Urothelium cell line (cell line): ENCODE measurements around the gene TAGLN.
"Not testable (repeated sequence)": the region's sequence is repeated elsewhere in the genome, so short reads cannot be mapped to it uniquely, and the experiment has no call there.

ENCODE experiments used
- DNase-seq: peaks from one replicate; pipeline ENCODE4 v3.0.0; 2011; ENCODE audit warnings: low spot score, mixed read lengths
- FAIRE-seq: peaks from 2 replicates; lab custom pipeline; 2011; peaks lifted over from hg19 to GRCh38; lab: Jason Lieb, UNC

The TAGLN gene

DNA sequence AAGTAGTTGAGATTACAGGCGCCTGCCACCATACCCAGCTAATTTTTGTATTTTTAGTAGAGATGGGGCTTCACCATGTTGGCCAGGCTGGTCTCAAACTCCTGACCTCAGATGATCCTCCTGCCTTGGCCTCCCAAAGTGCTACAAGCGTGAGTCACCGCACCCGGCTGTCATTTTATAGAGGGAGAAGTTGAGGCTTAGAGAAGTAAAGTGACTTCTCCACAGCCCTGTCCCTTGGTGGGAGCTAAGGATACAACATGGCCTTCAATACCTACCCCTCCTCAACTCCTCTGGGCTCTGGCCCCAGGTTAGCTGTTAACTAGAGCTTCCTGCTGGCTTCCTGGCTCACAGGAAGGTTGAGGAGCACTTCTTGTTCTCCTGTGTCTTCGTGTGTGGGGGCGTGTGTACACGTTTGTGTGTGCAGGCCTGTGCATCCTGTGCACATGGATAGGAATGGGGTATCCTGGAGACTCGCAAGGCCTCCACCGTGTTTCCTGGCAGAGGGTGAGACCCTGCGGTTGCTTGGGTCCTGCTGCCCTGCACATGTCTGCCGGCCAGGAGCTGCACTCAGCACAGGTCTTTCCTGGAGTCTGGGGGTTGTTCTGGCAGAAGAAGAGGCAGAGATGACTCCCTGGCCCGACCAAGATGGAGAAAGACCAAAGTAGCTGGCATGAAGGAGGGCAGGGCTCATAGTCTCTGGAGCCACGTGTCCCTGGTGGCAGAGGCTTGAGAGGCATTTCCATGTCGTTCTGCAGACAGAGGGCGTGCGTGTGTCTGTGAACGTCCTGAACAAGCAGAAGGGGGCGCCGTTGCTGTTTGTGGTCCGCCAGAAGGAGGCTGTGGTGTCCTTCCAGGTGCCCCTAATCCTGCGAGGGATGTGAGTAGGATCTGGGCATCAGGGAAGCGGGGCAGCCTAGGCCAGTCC, 18.2 kb upstream of the TAGLN start:
- DNase-seq (no peak), FAIRE-seq (no peak)

DNA sequence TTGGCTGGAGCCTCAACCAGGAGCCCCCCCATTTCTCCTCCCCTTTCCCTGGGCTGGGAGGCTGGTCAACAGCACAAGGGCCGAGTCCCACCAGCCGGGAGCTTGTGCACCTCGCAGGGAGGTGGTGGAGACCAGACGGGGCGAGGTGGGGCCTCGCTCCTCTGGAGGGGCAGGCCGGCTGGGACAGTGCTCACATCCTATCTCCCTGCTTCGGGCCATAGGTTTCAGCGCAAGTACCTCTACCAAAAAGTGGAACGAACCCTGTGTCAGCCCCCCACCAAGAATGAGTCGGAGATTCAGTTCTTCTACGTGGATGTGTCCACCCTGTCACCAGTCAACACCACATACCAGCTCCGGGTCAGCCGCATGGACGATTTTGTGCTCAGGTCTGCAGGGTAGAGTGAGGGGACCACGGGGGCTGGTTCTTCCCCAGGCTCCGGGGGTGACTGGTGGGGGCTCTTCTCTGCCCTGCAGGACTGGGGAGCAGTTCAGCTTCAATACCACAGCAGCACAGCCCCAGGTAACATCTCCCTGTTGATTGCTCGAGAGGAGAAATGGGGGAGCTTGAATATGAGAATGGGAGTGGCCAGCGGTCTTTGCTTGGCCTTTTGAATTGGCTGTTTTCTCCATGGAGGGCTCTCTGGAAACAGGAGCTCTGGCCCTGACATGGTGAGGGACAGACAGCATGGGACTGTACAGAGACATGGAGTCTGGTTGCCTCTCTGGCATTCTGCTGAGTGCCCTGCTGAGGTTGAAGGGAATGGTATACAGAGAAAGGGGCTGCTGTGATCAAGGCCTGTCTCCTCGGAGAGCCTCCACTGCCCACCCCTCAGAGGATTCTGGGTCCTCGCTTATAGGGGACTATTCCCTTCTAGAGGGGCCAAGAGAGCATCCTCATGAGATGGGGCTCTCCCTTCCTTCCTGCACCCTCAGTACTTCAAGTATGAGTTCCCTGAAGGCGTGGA, 17.3 kb upstream of the TAGLN start:
- no peak for FAIRE-seq
- DNase-seq = no peak

DNA sequence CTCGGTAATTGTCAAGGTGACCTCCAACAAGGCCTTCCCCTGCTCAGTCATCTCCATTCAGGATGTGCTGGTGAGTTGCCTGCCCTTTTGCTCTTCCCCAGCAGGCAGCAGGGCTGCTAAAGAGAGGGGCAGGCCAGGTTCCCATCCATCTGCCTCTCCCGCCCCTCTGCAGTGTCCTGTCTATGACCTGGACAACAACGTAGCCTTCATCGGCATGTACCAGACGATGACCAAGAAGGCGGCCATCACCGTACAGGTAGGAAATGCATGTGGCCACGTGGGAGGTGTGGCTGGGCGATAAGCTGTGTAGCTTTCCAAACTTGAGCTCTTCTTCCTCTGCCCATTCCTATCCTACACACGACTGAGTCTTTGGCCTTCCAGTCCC, 16.6 kb upstream of the TAGLN start:
- DNase-seq (no peak), FAIRE-seq (no peak)

DNA sequence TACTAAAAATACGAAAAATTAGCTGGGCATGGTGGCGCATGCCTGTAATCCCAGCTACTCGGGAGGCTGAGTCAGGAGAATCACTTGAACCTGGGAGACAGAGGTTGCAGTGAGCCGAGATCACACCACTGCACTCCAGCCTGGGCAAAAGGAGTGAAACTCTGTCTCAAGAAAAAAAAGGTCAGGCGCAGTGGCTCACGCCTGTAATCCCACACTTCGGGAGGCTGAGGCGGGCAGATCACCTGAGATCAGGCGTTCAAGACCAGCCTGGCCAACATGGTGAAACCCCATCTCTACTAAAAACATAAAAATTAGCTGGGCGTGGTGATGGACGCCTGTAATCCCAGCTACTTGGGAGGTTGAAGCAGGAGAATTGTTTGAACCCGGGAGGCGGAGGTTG, 16.0 kb upstream of the TAGLN start:
- not testable (repeated sequence) for FAIRE-seq, DNase-seq

DNA sequence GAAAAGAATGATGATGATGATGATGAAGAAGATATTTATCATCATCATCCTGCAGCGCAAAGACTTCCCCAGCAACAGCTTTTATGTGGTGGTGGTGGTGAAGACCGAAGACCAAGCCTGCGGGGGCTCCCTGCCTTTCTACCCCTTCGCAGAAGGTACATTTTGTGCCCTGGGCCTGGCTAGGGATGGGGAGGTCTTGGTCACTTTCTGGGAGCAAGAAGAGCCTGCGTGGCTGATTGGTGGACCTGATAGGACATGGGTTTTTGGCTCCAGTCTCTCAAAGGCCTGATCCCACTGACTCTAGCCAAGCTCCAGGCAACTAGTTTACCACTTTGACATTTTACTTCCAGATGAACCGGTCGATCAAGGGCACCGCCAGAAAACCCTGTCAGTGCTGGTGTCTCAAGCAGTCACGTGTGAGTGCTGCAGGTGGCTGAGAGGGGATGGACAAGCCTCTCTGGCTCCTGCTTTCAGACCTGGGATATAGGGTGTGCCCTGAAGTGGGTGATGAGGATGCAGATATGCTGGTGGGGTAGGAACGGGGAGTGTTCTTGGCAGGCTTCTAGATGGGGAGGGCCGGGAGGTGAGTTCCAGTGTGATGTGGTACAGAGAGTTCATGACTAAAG, 15.3 kb upstream of the TAGLN start:
- DNase-seq (no peak), FAIRE-seq (no peak)

DNA sequence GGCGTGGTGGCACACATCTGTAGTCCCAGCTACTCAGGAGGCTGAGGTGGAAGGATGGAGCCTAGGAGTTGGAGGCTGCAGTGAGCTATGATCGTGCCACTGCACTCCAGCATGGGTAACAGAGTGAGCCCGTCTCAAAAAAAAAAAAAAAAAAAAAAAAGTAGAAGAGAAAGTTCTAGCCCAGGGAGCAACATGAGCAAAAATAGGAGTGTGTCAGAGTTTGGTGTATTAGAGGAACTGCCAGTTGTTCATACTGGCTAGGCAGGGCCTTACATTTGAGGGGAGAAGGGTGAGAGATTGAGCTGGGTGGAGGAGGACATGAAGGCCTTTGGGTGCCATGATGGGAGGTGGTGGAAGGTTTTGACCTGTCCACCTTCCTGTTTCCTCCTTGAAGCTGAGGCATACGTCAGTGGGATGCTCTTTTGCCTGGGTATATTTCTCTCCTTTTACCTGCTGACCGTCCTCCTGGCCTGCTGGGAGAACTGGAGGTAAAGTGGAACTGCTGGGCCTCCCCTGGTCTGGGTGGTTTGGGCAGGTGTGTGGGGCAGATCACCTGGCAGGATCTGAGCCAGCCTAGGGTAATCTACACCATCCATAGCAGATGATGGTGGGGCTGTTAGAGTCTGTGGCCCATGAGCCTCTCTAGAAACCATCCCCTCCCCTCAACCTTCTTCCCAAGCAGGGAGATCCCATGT, 13.3 kb upstream of the TAGLN start:
- DNase-seq (no peak), FAIRE-seq (no peak)

DNA sequence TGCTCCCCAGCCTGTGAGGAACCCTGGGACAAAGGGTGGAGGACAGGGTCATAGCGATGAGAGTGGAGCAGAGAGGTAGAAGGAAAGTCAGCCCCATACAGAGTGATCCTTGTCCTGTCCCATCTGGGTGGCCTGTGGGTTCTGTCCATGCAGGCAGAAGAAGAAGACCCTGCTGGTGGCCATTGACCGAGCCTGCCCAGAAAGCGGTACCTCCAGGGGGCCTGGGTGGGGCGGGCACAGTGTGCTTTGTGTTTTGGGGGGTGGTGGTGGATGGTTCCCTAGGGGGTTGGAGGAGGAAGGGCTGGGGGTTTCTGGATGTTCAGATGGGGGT, 12.8 kb upstream of the TAGLN start:
- no peak for FAIRE-seq
- DNase-seq = no peak

DNA sequence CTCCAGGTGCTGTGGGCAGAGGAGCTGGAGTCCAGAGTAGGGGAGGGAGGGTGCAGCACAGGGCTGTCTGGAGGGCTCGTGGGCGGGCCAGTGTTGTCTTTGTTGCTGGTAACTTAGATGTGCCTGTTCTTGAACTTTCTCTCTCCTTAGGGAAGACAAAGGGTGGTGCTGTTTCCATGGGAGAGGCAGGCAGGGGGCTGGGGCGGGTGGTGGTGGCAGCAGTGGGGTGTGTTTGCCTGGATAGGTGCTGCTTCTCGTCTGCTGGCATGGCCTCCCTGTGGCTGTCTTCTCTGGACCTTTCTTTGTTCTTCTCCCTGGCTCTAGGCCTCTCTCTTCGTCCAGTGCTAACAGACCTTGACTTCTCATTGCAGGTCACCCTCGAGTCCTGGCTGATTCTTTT, 12.2 kb upstream of the TAGLN start:
- FAIRE-seq (no peak), DNase-seq (no peak)

DNA sequence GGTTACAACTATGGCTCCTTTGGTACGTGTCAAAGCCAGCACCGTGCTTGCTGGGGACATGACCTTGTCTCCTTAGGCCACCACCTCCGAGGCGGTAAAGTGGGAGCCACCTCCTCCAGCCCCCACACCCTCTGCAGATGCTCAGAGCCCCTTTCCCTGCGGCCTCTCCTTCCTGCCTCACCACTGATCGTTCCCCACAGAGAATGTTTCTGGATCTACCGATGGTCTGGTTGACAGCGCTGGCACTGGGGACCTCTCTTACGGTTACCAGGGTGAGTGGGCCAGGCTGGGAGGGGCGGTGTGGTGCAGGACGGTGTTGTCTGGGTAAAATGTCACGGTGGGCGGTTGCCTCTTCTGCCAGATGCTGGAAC, 11.8 kb upstream of the TAGLN start:
- DNase-seq (no peak), FAIRE-seq (no peak)

DNA sequence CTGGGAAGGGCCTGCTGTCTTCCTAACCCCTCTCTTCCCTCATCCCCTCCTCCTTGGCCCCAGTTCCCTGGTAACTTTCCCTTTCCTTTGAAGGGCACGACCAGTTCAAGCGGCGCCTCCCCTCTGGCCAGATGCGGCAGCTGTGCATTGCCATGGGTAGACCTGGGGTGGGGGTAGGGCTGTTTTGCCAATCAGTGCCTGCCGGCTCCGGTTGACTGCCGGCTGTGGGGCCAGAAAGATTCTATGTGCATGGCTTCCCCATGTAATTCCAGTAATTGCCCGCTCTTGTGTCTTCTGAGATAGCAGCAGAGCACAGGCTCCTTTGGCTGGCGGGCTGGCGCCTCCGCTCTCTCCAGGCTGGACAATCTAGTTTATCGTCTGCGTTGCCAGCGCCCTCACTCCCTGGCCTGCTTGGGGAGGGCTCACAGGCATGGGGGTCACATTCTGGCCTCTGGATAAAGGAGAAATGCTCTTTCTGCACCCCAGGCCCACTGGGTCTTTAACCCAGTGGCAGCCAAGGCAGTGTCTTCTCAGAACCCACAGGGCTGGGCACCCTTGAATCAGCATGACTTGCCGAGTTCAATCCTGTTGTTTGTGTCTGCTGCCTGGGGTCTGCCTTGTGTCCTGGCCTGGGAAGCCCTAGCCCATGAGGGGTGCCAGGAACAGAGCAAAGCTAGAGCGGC, 11.2 kb upstream of the TAGLN start:
- FAIRE-seq (no peak), DNase-seq (no peak)

DNA sequence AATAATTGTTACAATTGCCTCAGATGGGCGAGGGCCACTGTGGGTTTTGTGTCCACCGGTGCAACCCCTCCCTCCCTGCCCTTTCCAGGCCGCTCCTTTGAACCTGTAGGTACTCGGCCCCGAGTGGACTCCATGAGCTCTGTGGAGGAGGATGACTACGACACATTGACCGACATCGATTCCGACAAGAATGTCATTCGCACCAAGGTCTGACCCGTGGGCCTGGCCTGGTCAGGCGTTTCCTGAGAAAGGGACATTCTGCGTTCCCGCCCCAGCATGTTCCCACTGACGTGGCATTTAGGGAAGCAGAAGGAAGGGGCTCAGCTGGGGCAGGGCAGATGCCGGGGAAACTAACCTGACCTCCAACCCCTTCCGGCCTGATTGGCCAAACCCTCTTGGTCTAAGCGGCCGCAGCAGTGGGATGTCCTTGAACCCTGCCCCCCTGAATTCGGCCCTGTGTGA, 10.5 kb upstream of the TAGLN start:
- DNase-seq (no peak), FAIRE-seq (no peak)

DNA sequence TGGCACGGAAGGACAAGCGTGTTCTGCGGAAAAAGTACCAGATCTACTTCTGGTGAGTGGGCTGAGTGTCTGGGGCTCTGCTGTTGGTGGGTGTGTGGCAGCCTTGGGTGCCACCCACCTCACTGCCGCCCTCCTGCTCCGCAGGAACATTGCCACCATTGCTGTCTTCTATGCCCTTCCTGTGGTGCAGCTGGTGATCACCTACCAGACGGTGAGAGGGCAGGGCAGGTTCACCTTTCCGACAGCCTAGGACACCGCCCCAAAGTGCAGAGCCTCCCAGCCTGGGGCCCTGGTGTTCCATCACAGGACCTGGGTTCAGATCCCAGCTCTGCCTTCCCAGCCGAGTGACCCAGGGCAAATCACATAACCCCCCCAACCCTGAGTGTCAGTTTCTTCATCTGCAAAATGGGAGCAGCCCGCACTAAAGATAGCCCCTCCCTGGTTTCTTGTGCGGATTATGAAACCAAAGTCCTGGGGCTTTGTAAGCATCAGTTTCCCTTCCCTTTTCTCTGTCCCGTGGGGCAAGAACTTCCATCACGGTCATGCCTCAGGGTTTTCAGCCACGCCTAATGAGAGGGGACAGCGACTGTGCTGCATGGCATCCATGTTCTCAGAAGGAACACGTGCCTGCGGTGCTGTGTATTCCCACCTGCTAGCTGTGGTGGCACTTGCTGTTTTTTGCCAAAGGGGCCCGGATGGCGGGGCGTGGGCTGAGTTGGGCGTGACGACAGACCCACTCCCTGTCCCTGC, 9.8 kb upstream of the TAGLN start:
- DNase-seq = no peak
- no peak for FAIRE-seq

DNA sequence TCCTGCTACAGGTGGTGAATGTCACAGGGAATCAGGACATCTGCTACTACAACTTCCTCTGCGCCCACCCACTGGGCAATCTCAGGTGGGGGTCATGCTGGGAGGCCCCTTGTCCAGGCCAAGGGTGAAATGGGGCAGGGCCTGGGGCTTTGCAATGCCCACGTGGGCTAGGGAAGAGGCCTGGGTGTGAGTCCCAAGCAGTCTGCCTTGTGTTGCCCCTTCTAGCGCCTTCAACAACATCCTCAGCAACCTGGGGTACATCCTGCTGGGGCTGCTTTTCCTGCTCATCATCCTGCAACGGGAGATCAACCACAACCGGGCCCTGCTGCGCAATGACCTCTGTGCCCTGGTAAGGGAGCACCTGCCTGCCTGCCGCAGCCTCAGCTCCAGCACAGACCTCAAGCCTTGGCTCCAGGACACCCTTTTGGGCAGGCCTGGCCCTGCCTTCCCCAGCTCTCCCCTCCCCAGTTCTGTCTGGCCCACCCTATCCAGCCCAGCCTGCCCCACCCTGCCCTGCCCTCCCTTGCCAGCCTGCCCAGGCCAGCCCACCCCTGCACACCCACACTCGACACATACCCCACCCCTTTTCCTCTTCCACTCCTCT, 9.1 kb upstream of the TAGLN start:
- FAIRE-seq = no peak
- no peak for DNase-seq

DNA sequence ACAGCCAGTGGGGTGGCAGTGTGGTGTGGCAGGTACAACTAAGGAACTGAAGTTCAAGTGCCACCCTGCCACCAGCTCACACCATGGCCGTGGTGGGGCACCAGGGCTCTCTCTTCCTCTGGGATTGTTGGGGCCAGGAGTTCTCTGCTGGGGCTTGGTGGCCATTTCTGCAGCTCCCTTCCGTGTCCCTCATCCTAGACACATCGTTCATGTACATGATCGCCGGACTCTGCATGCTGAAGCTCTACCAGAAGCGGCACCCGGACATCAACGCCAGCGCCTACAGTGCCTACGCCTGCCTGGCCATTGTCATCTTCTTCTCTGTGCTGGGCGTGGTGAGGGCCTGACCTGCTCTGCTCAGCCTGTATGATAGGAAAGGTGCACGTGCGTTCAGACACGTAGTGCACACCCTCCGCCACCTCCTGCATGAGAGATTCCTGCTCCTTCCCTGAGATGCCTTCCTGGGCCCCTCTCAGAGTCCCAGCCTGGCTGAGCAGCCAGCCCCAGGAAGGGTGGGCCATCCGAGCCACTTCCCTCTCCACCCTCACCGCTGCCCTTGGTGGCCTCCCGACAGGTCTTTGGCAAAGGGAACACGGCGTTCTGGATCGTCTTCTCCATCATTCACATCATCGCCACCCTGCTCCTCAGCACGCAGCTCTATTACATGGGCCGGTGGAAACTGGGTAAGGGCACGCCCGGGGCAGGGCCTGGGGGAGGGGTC, 7.3 kb upstream of the TAGLN start:
- DNase-seq (no peak), FAIRE-seq (no peak)

DNA sequence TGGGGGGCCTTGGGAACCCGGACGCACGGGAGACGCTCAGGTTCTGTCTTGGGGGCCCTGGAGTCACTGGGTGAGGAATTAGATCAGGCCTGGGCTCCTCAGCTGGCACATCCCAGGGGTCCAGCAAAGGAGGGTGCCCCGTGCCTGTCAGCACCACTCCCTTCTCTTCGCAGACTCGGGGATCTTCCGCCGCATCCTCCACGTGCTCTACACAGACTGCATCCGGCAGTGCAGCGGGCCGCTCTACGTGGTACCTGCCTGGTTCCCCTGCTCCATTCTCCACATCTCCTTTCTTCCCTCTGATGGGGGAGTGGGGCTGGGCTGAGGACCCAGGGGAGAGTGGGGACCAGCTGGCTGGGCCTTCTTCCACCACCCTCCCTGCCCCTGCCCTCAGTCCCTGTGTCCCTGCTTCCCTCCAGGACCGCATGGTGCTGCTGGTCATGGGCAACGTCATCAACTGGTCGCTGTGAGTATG, 6.7 kb upstream of the TAGLN start:
- DNase-seq = no peak
- no peak for FAIRE-seq

DNA sequence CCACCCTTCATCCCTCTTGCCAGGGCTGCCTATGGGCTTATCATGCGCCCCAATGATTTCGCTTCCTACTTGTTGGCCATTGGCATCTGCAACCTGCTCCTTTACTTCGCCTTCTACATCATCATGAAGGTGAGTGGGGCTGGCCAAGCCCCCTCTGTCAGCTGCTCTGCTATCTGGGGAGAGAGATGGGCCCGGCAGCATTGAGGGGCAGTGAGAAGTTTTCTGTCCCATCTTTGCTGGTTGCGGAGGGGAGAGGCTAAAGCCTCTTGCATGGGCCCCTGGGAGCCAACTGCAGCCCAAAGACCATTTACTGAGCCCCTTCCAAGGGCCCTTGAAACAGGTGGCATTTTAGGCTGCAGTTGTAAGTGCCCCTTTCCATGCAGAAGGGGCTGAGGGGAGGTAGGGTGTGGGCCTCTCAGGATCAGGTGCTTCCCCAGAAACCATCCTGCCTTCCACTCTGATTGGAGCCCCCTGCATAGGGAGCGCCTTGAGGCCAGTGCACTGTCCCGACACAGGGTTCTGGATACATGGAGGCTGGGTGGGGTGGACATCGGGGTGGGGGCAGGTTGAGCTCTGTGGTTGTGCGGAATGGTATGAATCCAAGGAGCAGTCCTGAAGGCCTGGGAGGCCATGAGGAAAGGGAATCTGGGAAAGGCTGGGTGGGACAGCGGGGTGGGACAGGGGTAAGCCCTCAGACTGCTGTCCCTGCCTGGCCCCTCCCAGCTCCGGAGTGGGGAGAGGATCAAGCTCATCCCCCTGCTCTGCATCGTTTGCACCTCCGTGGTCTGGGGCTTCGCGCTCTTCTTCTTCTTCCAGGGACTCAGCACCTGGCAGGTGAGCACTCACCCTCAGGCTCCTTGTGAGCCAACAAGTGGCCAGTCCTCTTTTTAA, 5.8 kb upstream of the TAGLN start:
- DNase-seq (no peak), FAIRE-seq (no peak)

DNA sequence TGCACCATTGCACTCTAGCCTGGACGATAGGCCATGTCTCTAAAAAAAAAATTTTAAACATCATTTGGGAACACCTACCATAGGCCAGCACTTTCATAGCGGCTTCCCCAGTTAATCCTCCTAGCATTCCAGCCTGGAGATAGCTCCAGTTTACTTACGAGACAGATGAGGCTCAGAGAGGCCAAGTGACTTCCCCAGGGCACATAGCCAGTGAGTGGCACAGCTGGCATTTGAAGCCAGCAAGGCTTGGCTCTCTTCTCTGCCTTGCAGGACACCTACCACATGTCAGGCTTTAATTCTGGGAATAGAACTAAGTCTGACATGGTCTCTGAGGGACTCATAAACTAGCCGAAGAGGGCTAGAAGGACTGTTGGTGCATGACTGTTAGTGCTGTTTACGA, 4.9 kb upstream of the TAGLN start:
- FAIRE-seq (no peak), DNase-seq (no peak)
